Fibroblast of mammary gland (primary cell): ENCODE data around the gene RBKS.

Experiments
- DNase-seq: peaks from one replicate; pipeline ENCODE4 v3.0.0-alpha.2; 2010; ENCODE audit warnings: low read depth
- H3K4me3 ChIP-seq: 2 replicates; pipeline ENCODE4 v1.5.1; 2011; ENCODE audit warnings: low read depth, mild to moderate bottlenecking, low read length, moderate library complexity; ENCODE audit not compliant: control insufficient read depth
- CTCF ChIP-seq: conservative IDR thresholded peaks from 2 replicates; pipeline ENCODE4 v1.5.1; 2011; ENCODE audit warnings: low read depth, low read length, inconsistent platforms; ENCODE audit not compliant: control insufficient read depth, insufficient read depth

RBKS gene

DNA sequence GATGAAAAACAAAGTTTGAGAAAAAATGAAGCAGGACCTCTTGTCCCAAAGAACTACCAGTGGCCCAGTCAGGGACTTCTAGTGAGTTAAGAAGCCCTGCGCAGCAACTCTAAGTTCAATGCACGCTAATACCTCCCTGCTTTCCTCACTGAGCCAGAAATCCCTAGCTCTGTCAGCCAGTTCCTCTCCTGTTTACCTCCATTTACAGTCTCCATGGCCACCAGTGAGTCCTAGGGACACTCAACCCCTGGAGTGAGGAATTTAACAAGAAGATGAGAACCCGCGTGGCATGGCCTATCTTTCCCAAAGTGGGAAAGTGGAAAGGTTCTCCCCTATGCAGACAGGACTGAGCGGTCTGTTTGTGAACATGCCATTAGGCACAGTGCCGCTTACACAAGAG lies 87.6 kb downstream of the RBKS start:
- TF ChIP-seq CTCF: no peak
- DNase-seq: no peak
- no peak overlapping the region for H3K4me3 ChIP-seq

DNA sequence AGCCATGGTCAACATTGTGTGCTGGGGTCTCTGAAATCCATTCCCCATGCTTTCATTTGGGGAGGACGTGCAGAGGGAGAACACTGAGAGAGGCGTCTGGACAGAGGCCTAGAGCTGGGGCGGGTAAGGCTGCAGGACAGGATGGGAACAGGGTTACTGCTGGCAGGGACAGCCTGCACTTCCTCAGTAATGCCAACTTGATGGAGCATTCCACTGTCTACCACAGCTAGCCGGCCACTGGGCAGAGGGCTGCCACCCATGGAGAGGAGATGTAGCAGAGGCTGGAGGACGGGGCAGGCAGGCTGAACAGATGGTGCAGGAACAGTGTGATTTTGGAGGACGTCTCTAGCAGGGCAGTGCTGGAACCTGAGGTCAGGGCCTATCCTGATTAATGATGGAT lies 89.3 kb downstream of the RBKS start:
- no peak for TF ChIP-seq CTCF
- H3K4me3 ChIP-seq: no peak overlapping the region
- DNase-seq: no peak

- TF ChIP-seq CTCF: peak; percentile 20
- no peak overlapping the region for H3K4me3 ChIP-seq
- DNase-seq: no peak
Measured at GRCh38 chr2:27799646-27800010, 90.6 kb downstream of the RBKS start.

DNA sequence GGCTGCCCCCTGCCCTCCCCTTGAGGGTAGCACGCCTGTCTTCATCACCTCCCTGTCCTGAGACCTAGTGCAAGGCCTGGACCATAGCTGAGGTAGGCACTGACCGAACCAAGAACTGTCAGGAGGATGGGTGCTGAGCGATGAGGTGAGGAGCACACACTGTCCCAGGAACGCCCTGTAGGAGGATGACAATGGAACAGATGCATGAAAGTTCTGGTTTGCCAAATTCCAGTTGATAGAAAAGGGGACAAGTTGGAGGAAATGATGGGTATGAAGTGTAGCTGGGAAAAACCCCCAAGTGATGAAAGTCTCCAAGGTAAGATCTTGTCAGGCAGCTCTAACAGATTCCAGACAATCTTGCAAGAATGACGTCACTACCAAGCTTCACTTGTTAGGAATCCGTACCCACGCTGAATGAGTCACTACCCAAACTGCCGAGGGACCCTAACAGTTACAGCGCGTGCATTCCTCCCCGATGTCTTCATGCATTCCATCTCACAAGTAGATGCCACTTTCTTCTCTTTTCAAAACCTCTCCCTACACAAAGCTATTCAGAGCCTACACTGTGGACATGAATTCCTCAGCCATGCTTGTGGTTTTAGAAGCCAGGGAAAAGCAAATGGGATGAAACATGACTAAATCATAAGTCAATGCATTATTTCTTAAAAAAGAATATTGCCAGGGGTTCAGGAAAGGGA lies 91.1 kb downstream of the RBKS start:
- H3K4me3 ChIP-seq: no peak overlapping the region

GRCh38 chr2:27798486-27798885 lies 91.7 kb downstream of the RBKS start:
- no peak for DNase-seq
- H3K4me3 ChIP-seq: no peak overlapping the region
- no peak for TF ChIP-seq CTCF

More for the DNA sequence above, 91.1 kb downstream of the RBKS start:
- TF ChIP-seq CTCF: no peak
- DNase-seq: peak; percentile 100

DNA sequence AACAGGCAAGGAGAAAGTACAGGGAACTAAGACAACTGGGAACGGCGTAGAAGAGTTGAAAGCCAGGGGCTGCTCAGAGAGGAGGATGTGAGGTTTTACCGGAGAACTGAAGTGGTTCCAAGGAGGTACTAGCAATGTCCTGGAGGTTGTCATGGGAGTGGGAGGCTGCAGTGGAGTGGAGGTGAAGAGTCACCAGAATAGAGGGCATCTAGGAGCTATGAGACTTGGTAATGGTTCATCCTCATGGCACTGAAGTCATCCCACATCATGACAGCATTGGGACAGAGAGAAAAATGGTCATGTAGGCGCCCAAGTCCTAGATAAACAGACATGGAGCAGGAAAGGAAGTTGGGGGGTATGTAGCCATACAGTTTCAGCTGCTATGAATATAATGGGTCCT lies 92.3 kb downstream of the RBKS start:
- H3K4me3 ChIP-seq: no peak overlapping the region
- TF ChIP-seq CTCF: no peak
- no peak for DNase-seq
